GM19467 (cell line): ENCODE data around the gene STX10.

Source experiments
- ATAC-seq: cut with Tn5 transposase; IDR thresholded peaks from one replicate; pipeline ENCODE4 v1.9.1; 2021; ENCODE audit warnings: mild to moderate bottlenecking, moderate library complexity; ENCODE audit not compliant: unreplicated experiment

Gene STX10

GRCh38 chr19:13121551-13122274, 28.5 kb downstream of the STX10 start:
- no peak for ATAC-seq

GRCh38 chr19:13120817-13121216, 29.4 kb downstream of the STX10 start:
- no peak for ATAC-seq

- ATAC-seq = no peak
These were observed 30.1 kb downstream of the STX10 start for GRCh38 chr19:13120031-13120430.

- ATAC-seq = no peak
These were observed 30.5 kb downstream of the STX10 start for GRCh38 chr19:13119627-13120026.

- ATAC-seq = no peak
These were observed 31.6 kb downstream of the STX10 start for GRCh38 chr19:13118424-13119193.

GRCh38 chr19:13117772-13118423, 32.3 kb downstream of the STX10 start, which contains the start of gene NACC1:
NACC1 (plus strand) TSS chr19:13118264; CDS start chr19:13135208, 16,944 bp downstream.
- peak; percentile 49 for ATAC-seq

- no peak for ATAC-seq
These were observed 32.9 kb downstream of the STX10 start for GRCh38 chr19:13117176-13117771.

- ATAC-seq = no peak
These were observed 33.6 kb downstream of the STX10 start, which contains the start of gene TRMT1 for GRCh38 chr19:13116282-13117175. TRMT1 (minus strand) TSS chr19:13116740; CDS start chr19:13116399, 341 bp downstream.

- no peak for ATAC-seq
These were observed 34.3 kb downstream of the STX10 start for GRCh38 chr19:13115936-13116281.

GRCh38 chr19:13112555-13112954, 37.6 kb downstream of the STX10 start:
- ATAC-seq = no peak

GRCh38 chr19:13110099-13110610, 40.0 kb downstream of the STX10 start:
- ATAC-seq = no peak

- ATAC-seq = no peak
These were observed 40.6 kb downstream of the STX10 start for GRCh38 chr19:13109361-13110098.

DNA sequence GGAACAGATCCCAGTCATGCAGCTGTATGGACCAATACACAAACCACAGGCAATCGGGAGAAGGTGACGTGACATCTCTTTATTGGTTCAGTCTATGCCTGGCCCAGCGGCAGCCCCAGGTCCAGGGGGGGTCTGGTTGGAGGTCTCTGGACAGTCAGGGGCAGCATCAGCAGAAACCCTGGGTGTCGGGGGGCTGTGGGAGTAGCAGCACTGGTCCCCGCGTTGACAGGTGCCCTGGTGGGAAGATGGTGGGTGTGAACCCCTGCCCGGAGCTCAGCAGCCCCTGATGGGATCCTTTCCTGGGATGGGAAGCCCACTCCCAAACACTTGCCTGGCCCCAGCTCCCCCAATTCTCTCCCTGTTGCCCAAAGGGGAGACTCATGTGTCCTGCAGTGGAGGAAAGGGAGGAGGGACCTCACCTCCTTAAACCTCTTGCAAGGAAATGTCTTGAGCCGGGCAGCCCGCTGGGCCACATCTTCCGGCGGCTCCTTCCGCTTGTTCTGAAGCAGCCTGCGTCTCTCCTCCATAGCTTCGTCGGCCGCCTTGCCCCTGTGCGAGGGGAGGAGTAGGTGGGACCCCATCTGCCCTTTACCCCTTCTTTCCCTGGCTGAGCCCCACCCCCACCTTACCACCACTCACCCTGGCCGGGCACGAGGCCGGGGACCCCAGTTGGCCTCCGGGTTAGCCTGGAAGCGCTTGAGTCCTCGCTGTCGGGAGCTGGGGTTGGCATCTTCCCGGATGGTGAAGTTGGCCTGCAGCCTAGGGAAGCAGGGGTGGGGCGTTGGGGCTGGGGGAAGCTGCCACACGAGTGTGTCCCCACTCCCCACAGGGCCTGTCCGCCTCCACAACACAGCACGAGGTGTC, 45.1 kb downstream of the STX10 start:
- ATAC-seq = no peak

- ATAC-seq = no peak
These were observed 45.8 kb downstream of the STX10 start for GRCh38 chr19:13104360-13104847.

DNA sequence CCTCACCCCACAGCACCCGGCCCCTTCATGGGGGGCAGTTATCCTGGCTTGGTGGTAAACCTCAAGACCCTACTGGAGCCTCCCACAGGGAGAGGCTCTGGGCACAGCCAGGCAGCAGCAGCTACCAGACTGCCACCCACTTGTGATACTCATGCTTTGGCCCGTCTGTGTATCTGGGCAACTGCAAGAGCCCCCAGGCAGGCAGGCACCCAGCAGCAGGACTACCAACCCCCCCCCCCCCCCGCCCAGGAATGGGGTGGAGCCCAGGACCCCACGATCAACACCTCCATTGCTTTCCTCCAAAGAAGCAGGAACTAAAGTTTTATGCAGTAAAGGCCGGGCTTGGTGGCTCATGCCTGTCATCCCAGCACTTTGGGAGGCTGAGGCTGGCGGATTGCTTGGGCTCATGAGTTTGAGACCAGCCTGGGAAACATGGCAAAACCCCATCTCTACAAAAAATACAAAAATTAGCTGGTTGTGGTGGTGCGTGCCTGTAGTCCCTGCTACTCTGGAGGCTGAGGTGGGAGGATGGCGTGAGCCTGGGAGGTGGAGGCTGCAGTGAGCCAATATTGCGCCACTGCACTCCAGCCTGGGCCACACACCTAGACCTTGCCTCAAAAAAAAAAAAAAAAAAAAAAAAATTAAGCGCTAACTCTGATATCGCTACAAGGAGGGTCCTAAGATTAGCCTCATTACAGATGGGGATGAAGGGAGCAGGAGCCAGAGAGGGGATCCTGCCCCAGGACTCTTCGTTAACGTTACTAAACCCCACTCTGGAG, 46.4 kb downstream of the STX10 start:
- no peak for ATAC-seq

DNA sequence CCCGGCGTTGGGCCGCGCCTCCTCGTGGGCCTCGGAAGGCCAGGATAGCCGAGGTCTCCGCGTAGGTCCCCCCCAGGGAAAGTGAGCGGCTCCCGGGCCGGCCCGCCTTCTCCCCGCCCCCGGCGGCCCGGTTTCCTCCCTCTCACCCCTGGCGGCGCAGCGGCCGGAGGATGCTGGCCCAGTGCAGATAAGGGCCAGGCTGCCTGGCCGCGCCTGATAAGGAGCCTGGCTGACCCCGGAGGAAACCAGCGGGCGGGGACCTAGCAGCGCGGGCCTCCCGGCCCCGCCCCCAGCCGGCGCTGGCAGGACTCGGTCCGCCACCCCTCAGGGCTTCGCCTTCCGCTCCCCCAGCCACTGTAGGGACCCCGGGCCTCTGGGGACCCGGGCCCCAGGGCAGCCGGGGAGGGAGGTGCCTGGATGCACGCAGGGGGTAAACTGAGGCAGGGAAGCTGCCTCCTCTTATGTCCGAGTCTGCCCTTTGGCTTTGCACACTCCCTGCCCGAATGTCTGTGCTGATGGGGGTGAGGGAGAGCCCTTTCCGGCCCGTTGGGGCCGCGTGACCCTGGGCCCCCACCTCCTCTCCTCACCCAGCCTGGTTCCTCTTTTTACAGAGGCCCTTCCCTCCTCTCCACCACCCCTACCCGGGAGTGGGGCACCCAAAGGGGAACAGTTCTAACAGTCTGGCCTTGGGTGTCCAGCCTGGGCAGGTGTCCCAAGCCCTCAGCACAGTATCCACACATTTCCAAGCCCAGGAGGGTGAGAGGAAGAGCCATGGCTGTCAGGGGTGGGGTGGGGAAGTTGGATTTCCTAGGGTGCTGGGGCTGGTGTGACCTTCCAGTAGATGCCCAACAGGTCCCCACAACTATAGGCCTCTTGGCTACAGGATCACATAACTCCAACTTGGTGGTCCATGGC, 47.3 kb downstream of the STX10 start, which contains the start of gene LYL1:
Gene LYL1, minus strand, starts transcription at position 193 of the 915 bp plus-strand sequence. CDS start 1,687 bp downstream, outside the sequence.
- peak; percentile 38 for ATAC-seq

- no peak for ATAC-seq
These were observed 47.8 kb downstream of the STX10 start for GRCh38 chr19:13102416-13102665.
